ENCODE measurements around the gene DOCK3.
"Not testable (repeated sequence)": the region's sequence is repeated elsewhere in the genome, so short reads cannot be mapped to it uniquely, and the experiment has no call there.

The DOCK3 gene

GRCh38 chr3:50862221-50862620, 187.5 kb downstream of the DOCK3 start:
- Histone ChIP-seq H3K36me3 (no peaks in the 10 kb centered on the region), H3K4me3 (no peak overlapping the region), H3K27me3 (no peaks in the 10 kb centered on the region), H3K9ac (no peak overlapping the region), H3K4me1 (no peaks in the 10 kb centered on the region), H4K20me1 (no peaks in the 10 kb centered on the region), H3K9me3 (peaks cover 6% of the 10 kb centered on the region; the same call in 1 of the 2 replicates), H3K4me2 (no peak overlapping the region), H3K27ac (no peak overlapping the region)
- TF ChIP-seq Cebpa-rat (IDR thresholded peaks at IDR 0.05) = no peak

GRCh38 chr3:50873376-50874157, 198.8 kb downstream of the DOCK3 start:
- Histone ChIP-seq H3K4me3 (no peak overlapping the region), H3K27me3 (no peaks in the 10 kb centered on the region), H3K36me3 (no peaks in the 10 kb centered on the region), H3K9me3 (no peaks in the 10 kb centered on the region), H3K9ac (no peak overlapping the region), H3K4me1 (no peaks in the 10 kb centered on the region), H4K20me1 (no peaks in the 10 kb centered on the region), H3K27ac (no peak overlapping the region), H3K4me2 (no peak overlapping the region)
- TF ChIP-seq Cebpa-rat (IDR thresholded peaks at IDR 0.05) = no peak

- not testable (repeated sequence) for H3K36me3 ChIP-seq, H3K27me3 ChIP-seq, H3K4me1 ChIP-seq, H3K4me2 ChIP-seq, H4K20me1 ChIP-seq, H3K9me3 ChIP-seq, H3K9ac ChIP-seq, H3K4me3 ChIP-seq, H3K27ac ChIP-seq
Measured at GRCh38 chr3:50874876-50875275, 200.1 kb downstream of the DOCK3 start.

GRCh38 chr3:50876947-50877346, 202.2 kb downstream of the DOCK3 start:
- H3K9ac ChIP-seq = no peak overlapping the region
- no peak for TF ChIP-seq Cebpa-rat (IDR thresholded peaks at IDR 0.05)
- H4K20me1 ChIP-seq = no peaks in the 10 kb centered on the region
- no peak overlapping the region for H3K27ac ChIP-seq
- no peaks in the 10 kb centered on the region for H3K4me1 ChIP-seq
- H3K4me2 ChIP-seq = no peak overlapping the region
- no peaks in the 10 kb centered on the region for H3K36me3 ChIP-seq
- H3K9me3 ChIP-seq = no peaks in the 10 kb centered on the region
- no peak overlapping the region for H3K4me3 ChIP-seq
- no peaks in the 10 kb centered on the region for H3K27me3 ChIP-seq

- not testable (repeated sequence) for H3K4me3 ChIP-seq, H3K9me3 ChIP-seq, H3K27me3 ChIP-seq, H4K20me1 ChIP-seq, H3K4me1 ChIP-seq, H3K27ac ChIP-seq, H3K36me3 ChIP-seq, H3K4me2 ChIP-seq, H3K9ac ChIP-seq
Measured at GRCh38 chr3:50882733-50883132, 208.0 kb downstream of the DOCK3 start.

- Histone ChIP-seq H4K20me1 (no peaks in the 10 kb centered on the region), H3K36me3 (no peaks in the 10 kb centered on the region), H3K27me3 (no peaks in the 10 kb centered on the region), H3K9ac (no peak overlapping the region), H3K9me3 (no peaks in the 10 kb centered on the region), H3K4me1 (no peaks in the 10 kb centered on the region), H3K27ac (no peak overlapping the region), H3K4me3 (no peak overlapping the region), H3K4me2 (no peak overlapping the region)
- TF ChIP-seq Cebpa-rat (IDR thresholded peaks at IDR 0.05) = no peak
Measured at GRCh38 chr3:50883755-50884154, 209.0 kb downstream of the DOCK3 start.

GRCh38 chr3:50885070-50885850, 210.5 kb downstream of the DOCK3 start:
- Histone ChIP-seq H3K9me3 (no peaks in the 10 kb centered on the region), H3K4me3 (no peak overlapping the region), H3K36me3 (no peaks in the 10 kb centered on the region), H3K9ac (no peak overlapping the region), H3K4me2 (no peak overlapping the region), H3K27ac (no peak overlapping the region), H4K20me1 (no peaks in the 10 kb centered on the region), H3K27me3 (no peaks in the 10 kb centered on the region), H3K4me1 (no peaks in the 10 kb centered on the region)
- no peak for TF ChIP-seq Cebpa-rat (IDR thresholded peaks at IDR 0.05)

- H4K20me1 ChIP-seq = no peaks in the 10 kb centered on the region
- H3K4me2 ChIP-seq = no peak overlapping the region
- H3K9me3 ChIP-seq = peaks cover 14% of the 10 kb centered on the region
- no peaks in the 10 kb centered on the region for H3K27me3 ChIP-seq
- no peak overlapping the region for H3K9ac ChIP-seq
- no peak overlapping the region for H3K4me3 ChIP-seq
- no peaks in the 10 kb centered on the region for H3K36me3 ChIP-seq
- no peaks in the 10 kb centered on the region for H3K4me1 ChIP-seq
- no peak overlapping the region for H3K27ac ChIP-seq
- TF ChIP-seq Cebpa-rat (IDR thresholded peaks at IDR 0.05) = no peak
Measured at GRCh38 chr3:50890688-50891344, 216.1 kb downstream of the DOCK3 start.

GRCh38 chr3:50901097-50901496, 226.4 kb downstream of the DOCK3 start:
- not testable (repeated sequence) for H3K9ac ChIP-seq, H3K27ac ChIP-seq, H3K4me1 ChIP-seq, H4K20me1 ChIP-seq, H3K4me3 ChIP-seq, H3K4me2 ChIP-seq, H3K36me3 ChIP-seq, H3K27me3 ChIP-seq, H3K9me3 ChIP-seq

GRCh38 chr3:50912746-50913145, 238.0 kb downstream of the DOCK3 start:
- Histone ChIP-seq H3K9me3 (no peaks in the 10 kb centered on the region), H3K27me3 (no peaks in the 10 kb centered on the region), H3K4me3 (no peak overlapping the region), H3K4me1 (0 out of 2 replicates have a peak, but pooled peaks cover 5% of the 10 kb centered on the region), H3K27ac (no peak overlapping the region), H3K36me3 (no peaks in the 10 kb centered on the region), H3K9ac (no peak overlapping the region), H3K4me2 (no peak overlapping the region), H4K20me1 (no peaks in the 10 kb centered on the region)
- no peak for TF ChIP-seq Cebpa-rat (IDR thresholded peaks at IDR 0.05)
